SK-MEL-5 (cell line): Measurements from ENCODE around the gene SLC44A1. TPM values are rescaled to one million over a fixed set of nuclear protein-coding genes. Genes with fewer than 3 reads are reported as not detected.

Experiments
- DNase-seq: peaks from one replicate; pipeline ENCODE4 v3.0.0-alpha.2; 2016; ENCODE audit warnings: low read depth, low spot score
- in situ Hi-C: cut with HindIII; loops from 2 replicates; pipeline ENCODE4 v1.10.0; 2016; ENCODE audit warnings: low sequenced_read_pairs, high pct_unique_total_duplicates, low pct_unique_long_range_greater_than_20kb
- total RNA-seq: library from RNA; depleted of rRNA; stranded (reverse); fragments of >200 nt; shearing (Covaris generic); gene quantifications from 2 replicates; pipeline ENCODE4 v1.2.3, GENCODE V29; 2014; rRNA removed

SLC44A1 gene
- total RNA-seq, 1 experiment from 2014 or later = 141 TPM

DNA sequence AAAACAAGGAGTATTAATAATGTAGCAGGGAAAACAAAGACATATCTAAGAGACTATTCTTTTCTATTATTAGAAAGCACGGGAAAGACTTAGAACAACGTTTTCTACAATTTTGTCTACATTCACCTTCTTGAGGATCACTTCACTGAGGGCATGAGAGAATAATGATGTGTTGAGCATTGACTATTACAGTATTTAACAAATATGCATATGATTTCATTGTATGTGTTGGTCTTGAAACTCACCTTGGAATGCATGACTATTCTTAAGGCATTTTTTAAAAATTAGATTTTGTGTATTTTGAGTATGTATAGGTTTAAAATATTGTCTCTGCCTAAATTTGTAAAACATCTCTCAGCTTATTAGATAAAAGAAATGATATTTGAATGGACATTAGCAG is 204.6 kb downstream of the SLC44A1 start:
- no peak for DNase-seq
- in situ Hi-C loops = no loop called here

DNA sequence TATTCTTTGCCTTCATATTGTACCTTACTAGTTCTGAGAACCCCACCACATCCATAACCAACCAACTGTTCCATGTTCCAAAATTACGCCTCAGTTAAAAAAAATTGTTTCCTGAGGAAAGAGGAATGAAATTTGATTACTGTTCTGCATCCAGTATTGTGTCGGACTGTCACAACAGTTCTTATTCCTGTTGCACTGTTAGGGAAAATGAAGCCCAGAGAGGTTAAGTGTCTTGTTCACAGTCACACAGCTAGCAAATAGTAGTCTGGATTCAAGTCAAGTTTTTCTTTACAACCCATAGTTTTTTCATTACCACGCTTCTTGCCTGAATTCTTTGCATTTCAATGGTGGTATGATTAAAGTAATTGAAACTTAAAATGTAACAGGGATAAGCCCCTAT is 207.7 kb downstream of the SLC44A1 start:
- in situ Hi-C loops = no loop called here

DNA sequence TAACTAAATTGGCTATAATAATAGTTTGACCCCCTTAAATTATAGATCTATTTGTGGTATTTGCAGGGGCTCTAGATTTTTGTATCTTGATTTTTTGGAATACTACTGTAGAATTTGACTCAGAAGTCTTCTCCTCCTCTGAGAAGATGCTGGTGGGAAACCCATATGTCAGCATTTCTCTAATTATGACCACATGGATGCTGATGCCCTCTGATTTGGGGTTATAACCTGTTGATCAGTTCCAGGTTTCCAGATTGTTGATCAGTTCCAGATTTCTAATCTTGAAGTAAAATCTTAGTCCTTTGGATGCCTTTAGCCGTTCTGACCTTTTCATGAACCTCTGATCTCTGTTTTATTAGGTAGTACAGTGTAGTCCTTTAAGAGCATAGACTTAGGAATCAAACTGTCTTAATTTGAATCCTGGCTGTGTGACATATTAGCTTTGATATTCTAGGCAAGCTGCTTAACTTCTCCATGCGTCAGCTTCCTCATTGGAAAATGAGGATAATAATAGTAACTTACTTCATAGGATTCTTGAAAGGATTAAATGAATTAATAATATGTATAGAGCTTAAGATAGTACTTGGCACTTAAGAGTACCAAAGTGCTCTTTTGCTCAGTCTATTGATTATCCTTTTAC is 211.5 kb downstream of the SLC44A1 start:
- in situ Hi-C loops = no loop called here
- no peak for DNase-seq

More for the DNA sequence above, 207.7 kb downstream of the SLC44A1 start:
- DNase-seq = no peak

DNA sequence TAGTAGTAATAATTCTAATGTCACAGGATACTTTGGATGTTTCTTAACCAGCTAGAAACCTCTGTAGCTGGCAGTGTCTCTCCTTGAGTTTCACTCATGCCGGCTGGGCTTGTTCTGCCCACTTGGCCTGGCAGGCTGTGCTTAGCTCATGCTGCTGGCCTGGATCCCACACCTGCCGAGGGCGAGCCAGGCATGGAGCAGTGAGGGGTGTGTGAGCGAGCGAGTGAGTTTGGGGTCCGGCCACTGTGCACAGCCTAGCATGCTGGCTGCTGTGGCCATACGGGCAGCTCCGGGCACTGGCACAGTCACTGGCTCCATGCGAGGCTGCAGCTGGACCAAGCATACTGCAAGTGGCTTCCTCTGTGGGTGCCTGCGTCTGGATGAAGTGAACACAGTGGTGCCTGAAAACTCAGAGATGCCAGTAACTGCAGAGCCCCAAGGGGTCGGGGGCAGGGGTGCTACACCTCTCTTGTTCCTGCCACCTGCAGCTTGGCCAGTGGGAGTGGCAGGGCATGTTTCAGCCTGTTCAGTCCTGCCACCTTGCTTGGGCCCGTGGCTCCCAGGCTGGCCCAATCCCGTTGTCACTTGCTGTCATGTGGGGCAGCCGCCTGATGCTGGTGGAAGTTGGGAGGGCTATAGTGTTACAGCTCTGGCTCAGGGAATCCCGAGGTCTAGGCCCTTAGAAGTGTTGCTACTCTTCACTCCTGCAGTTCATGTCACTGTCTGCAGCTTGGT is 213.3 kb downstream of the SLC44A1 start:
- in situ Hi-C loops = no loop called here
- DNase-seq = no peak

DNA sequence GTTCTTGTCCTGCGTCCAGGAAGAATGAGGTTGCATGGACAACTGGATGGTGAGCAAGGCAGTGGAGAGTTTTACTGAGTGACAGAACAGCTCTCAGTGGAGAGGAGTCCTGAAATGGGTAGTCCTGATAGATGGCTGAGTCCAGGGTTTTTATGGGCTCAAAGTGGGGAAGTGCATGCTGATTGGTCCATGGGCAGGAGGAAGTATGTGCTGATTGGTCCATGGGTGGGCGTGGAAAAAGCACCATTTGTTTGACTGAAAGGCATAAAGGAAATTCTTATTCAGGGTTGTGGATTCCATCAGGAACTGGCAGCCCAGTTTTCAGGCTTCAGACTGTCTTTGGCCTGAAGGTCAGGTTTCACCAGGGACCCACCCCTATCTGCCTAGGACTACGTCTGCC is 214.0 kb downstream of the SLC44A1 start:
- DNase-seq = no peak
- in situ Hi-C loops = no loop called here

DNA sequence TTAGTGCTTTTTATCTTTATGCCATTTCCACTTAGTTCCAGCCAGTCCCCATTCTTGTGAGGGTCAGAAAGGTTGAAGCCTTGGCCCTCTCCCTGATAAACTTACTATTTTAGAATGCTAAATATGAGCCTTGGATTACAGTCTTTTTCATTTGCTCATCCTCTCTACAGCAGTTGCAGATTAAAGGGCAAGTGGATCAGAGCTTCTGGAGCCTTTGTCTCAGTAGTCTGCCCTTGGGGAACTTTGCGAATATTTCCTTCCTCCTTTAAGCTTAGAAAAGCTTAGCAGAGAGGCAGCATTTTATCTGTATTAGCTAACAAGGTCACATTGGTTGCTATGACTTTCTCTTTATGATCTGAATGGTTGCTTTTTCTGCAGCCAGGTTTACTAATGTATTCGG is 214.9 kb downstream of the SLC44A1 start:
- in situ Hi-C loops = no loop called here
- DNase-seq = no peak

DNA sequence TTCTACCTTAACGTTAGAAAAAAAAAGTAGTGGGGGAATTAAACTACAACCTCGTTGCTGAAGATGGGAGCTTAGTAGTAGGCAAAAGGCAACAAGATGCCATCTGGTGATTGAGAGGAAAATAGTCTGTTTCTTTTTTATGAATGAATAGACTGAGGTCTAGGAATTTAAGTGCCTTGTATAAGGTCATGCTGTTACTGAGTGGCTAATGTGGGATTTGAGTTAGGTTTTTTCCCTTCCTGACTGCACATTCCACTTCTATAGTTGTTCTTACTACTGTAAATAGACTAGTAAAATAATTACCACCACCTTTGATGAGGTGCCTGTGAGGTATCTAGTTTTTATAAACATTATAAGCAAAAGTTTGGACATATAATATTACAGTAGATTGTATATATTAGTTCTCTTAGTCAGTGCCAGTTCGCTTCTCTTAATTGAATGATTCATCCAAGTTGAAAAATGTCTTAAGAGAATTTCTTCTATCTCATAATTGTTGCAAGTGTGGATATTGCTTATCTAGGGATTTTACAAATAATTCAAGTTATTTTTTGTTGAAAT is 222.5 kb downstream of the SLC44A1 start:
- in situ Hi-C loops = no loop called here
- DNase-seq = peak; percentile 50

DNA sequence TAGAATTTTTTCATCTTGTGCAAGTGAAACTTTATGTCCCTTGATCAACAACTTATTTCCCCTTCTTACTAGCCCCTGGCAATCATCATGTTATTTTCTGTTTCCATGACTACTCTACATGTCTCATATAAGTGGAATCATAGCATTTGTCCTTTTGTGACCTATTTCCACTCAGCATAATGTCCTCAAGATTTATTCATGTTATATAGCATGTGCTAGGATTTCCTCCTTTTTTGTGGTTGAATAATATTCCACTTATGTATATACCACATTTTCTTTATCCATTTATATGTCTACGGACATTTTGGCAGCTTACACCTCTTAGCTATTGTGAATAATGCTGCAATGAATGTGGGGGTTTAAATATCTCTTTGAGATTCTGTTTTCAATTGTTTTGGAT is 224.4 kb downstream of the SLC44A1 start:
- DNase-seq = no peak
- in situ Hi-C loops = no loop called here

DNA sequence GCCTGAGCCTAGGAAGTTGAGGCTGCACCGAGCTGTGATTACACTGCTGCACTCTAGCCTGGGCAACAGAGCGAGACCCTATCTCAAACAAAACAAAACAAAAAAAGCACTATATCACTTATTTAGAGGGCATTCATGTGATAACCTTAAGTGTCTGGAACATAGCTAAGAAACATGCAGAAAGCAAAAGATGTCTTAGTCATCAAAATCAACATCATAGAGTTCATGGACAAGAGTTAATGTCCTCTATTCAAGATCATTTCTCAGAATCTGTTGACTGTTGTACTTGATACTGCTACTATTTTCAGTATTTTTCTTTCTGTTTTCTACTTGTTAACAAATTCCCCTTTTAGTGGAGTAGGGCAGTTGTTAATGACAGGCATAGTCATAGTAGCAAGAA is 228.8 kb downstream of the SLC44A1 start:
- in situ Hi-C loops = no loop called here
- no peak for DNase-seq

DNA sequence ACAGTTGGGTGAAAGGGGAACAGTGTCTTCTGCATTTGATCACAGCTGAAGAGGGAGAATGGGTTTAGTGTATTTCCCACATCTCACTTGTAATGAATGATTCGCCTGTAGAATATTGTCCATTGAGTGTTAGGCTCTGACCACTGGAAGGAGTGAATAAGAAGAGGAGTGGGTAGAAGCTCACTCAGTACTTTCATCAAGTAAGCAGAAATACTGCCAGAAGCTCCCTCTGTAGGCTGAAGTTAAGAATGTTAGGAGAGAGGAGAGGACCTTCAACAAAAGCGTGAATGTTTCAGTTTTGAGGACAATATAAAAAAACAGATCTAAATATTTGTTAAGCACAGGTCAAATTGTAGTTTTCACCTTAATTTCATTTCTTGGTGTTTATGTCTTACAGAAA is 230.9 kb downstream of the SLC44A1 start:
- peak; percentile 78 for DNase-seq
- in situ Hi-C loops = no loop called here

DNA sequence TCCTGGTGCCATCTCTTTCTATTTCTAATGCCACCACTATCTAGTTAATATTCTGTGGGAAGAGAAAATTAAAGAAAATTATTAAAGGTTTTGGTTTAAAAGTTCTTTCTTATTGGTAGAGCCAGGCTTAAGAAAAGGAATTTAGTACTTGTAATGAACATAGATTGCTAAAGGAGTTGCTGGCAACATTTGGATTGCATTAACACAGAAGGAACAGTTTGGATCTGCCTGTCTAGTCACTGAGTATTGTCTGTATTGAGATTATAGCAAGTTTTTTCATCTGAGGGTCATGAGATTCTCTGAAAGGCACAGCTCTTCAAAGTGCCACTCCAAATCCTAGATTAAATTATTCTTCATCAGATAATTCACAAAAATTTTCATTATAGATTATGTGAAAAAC is 235.4 kb downstream of the SLC44A1 start:
- in situ Hi-C loops = no loop called here
- DNase-seq = no peak

DNA sequence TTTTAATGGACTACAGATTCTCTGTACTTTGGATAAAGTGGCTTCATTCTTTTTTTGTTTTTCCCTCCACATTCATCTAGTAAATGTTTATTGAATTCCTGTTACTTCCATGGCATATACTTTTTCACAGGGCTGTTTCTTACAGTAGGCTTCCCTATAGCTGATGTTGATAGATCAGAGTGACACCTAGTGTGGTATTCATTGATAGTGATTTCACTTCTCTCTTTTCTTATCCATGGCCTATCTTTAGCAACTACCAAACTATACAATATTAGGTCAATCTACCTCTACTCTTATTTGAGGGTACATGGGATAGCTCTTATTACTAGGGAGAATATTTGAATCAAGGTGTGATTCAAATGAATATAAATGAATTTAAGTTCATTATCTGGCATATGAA is 239.2 kb downstream of the SLC44A1 start:
- in situ Hi-C loops = no loop called here
- DNase-seq = no peak

DNA sequence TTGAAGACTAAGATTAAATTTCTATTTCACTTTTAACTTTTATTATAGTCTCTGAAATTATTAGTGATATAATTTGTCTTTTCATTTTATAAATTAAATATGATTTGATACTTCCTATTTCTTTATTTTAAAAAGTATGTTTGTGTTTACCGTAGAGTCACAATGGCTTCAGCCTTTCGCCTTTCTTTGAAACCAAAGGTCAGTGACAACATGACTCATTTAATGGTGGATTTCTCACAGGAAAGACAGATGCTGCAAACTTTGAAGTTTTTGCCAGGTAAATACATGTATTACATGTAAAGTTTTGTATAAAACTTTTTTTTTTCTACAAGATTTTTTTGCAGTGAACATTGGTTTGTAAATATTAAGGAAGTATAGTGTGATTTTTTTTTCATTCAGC is 239.8 kb downstream of the SLC44A1 start:
- in situ Hi-C loops = no loop called here
- DNase-seq = no peak

DNA sequence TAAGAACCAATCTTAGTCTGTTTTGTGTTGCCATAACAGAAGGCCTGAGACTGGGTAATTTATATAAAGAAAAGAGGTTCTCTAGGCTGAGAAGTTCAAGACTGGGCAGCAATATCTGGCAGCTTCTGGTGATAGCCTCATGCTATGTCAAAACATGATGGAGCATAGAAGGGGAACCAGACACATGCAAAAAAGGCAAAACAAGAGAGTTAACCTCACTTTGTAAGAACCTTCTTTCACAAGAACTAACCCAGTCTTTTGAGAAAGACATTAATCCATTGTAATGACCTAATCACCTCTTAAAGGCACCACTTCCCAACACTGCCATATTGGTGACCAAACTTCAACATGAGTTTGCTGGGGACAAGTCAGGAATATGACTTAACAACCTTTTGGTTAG is 240.7 kb downstream of the SLC44A1 start:
- in situ Hi-C loops = no loop called here
- DNase-seq = no peak

Other genes with a start within 250 kb of the SLC44A1 start
- gene FSD1L, start 203.4 kb downstream of the SLC44A1 start, total RNA-seq = 2.5 and 2.7 TPM in 2 replicates